ENCODE results near the gene TCF3.

Gene TCF3

GRCh38 chr19:1609103-1609396 is 43.4 kb downstream of the TCF3 start:
- H3K27ac ChIP-seq, result no peak overlapping the region; the same call in 1 of the 2 replicates
- TF ChIP-seq CTCF (IDR thresholded peaks at IDR 0.05) (no peak), ZFX (IDR thresholded peaks at IDR 0.05; ENCODE audit: borderline replicate concordance) (no peak)

- TF ChIP-seq CTCF (IDR thresholded peaks at IDR 0.05), result no peak
- no peak overlapping the region for H3K27ac ChIP-seq
These were observed 43.9 kb downstream of the TCF3 start for GRCh38 chr19:1608359-1609102.

GRCh38 chr19:1606138-1606651 is 46.2 kb downstream of the TCF3 start:
- peak overlapping the region; percentile 92 for H3K27ac ChIP-seq

GRCh38 chr19:1605236-1606137 is 46.9 kb downstream of the TCF3 start, which contains the start of gene UQCR11:
UQCR11 (minus strand) TSS chr19:1605462; CDS start chr19:1605409, 53 bp downstream.
- TF ChIP-seq ZFX (IDR thresholded peaks at IDR 0.05; ENCODE audit: borderline replicate concordance) (no peak), CTCF (IDR thresholded peaks at IDR 0.05) (peak; percentile 60)
- H3K27ac ChIP-seq, result peak within 1 kb of the TSS; percentile 92

More at GRCh38 chr19:1606138-1606651, 46.2 kb downstream of the TCF3 start:
- TF ChIP-seq CTCF (IDR thresholded peaks at IDR 0.05) (peak; percentile 29), ZFX (IDR thresholded peaks at IDR 0.05; ENCODE audit: borderline replicate concordance) (no peak)

GRCh38 chr19:1602091-1602707 is 50.2 kb downstream of the TCF3 start:
- H3K27ac ChIP-seq, result no peak overlapping the region
- TF ChIP-seq CTCF (IDR thresholded peaks at IDR 0.05) (0 out of 2 replicates have a peak, but pooled peaks have one; percentile 13), ZFX (IDR thresholded peaks at IDR 0.05; ENCODE audit: borderline replicate concordance) (no peak)

GRCh38 chr19:1601613-1602064 is 50.8 kb downstream of the TCF3 start:
- no peak overlapping the region for H3K27ac ChIP-seq

More at GRCh38 chr19:1601613-1602064, 50.8 kb downstream of the TCF3 start:
- TF ChIP-seq ZFX (IDR thresholded peaks at IDR 0.05; ENCODE audit: borderline replicate concordance) (no peak), CTCF (IDR thresholded peaks at IDR 0.05) (peak; percentile 22; the same call in 1 of the 2 replicates)

All from 22Rv1 (cell line).